Liver (tissue), 3 donors: Measurements from ENCODE around the gene ZNRD2.

Experiments
- CTCF ChIP-seq: fragments of 150-350 bp; IDR thresholded peaks from 2 replicates; pipeline ENCODE4 v1.5.1; 2017; ENCODE audit warnings: improper control_type of control experiment, low read depth, low read length; ENCODE audit not compliant: missing input control
- EGR1 ChIP-seq, 2 donors: IDR thresholded peaks; 2 replicates each; pipeline ENCODE4 v1.6.1; 2016 to 2018; ENCODE audit warnings: antibody characterized with exemption in 2 of 2, low read depth in 2 of 2
- GABPA ChIP-seq, 2 donors: IDR thresholded peaks in 1 of 2; conservative IDR thresholded peaks in 1 of 2; 2 replicates each; pipeline ENCODE4 v1.6.1; 2016; ENCODE audit warnings: antibody characterized with exemption in 2 of 2, mild to moderate bottlenecking in 1 of 2, moderate library complexity in 1 of 2
- HNF4G ChIP-seq: IDR thresholded peaks from 2 replicates; pipeline ENCODE4 v1.6.1; 2016; ENCODE audit warnings: antibody characterized with exemption
- JUND ChIP-seq, 2 donors: IDR thresholded peaks; 2 replicates each; pipeline ENCODE4 v1.6.1; 2016; ENCODE audit warnings: antibody characterized with exemption in 2 of 2
- RAD21 ChIP-seq, 2 donors: IDR thresholded peaks; 2 replicates each; pipeline ENCODE4 v1.6.1; 2016; ENCODE audit warnings: antibody characterized with exemption in 2 of 2, mild to moderate bottlenecking in 2 of 2
- REST ChIP-seq: IDR thresholded peaks from 2 replicates; pipeline ENCODE4 v1.6.1; 2016; ENCODE audit warnings: antibody characterized with exemption, mild to moderate bottlenecking
- RXRA ChIP-seq, 2 donors: IDR thresholded peaks; 2 replicates each; pipeline ENCODE4 v1.6.1; 2017 to 2018; ENCODE audit warnings: antibody characterized with exemption in 2 of 2, mild to moderate bottlenecking in 1 of 2
- SP1 ChIP-seq: IDR thresholded peaks from 2 replicates; pipeline ENCODE4 v1.6.1; 2018; ENCODE audit warnings: antibody characterized with exemption, mild to moderate bottlenecking
- TAF1 ChIP-seq: conservative IDR thresholded peaks from 2 replicates; pipeline ENCODE4 v1.6.1; 2016; ENCODE audit warnings: antibody characterized with exemption, mild to moderate bottlenecking
- YY1 ChIP-seq: IDR thresholded peaks from 2 replicates; pipeline ENCODE4 v1.6.1; 2016; ENCODE audit warnings: antibody characterized with exemption, mild to moderate bottlenecking
- ZBTB33 ChIP-seq: IDR thresholded peaks from 2 replicates; pipeline ENCODE4 v1.6.1; 2016; ENCODE audit warnings: antibody characterized with exemption
- TF ChIP-seq, protein P1 (sequence below): IDR thresholded peaks from 2 replicates; pipeline ENCODE4 v1.6.1; 2016; ENCODE audit warnings: antibody characterized with exemption
- donor health status: healthy.
- donor health status: healthy.

GRCh38 chr11:65580031-65580692 lies 9.9 kb downstream of the ZNRD2 start:
- TF ChIP-seq REST (no peak), CTCF (no peak), RXRA (IDR thresholded peaks at IDR 0.05) (no peak), EGR1 (IDR thresholded peaks at IDR 0.05; ENCODE audit: low read depth in 2 of 2) (no peak), GABPA (IDR thresholded peaks at IDR 0.05 in 1 of 2, conservative IDR thresholded peaks at IDR 0.05 in 1 of 2) (no peak), SP1 (no peak), TAF1 (no peak), HNF4G (no peak), JUND (IDR thresholded peaks at IDR 0.05) (no peak), RAD21 (IDR thresholded peaks at IDR 0.05) (no peak), ZBTB33 (no peak), YY1 (no peak)
- TF ChIP-seq, protein P1, sequence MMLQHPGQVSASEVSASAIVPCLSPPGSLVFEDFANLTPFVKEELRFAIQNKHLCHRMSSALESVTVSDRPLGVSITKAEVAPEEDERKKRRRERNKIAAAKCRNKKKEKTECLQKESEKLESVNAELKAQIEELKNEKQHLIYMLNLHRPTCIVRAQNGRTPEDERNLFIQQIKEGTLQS: no peak
